GM10266 (cell line): ENCODE measurements around the gene CREBBP.

Experiments used
- DNase-seq: peaks from one replicate; pipeline ENCODE4 v3.0.0; 2012; ENCODE audit errors: extremely low spot score
- TF ChIP-seq, protein P1 (sequence below): IDR thresholded peaks from 2 replicates; pipeline ENCODE4 v1.5.1; 2012; ENCODE audit warnings: mild to moderate bottlenecking, low read depth; ENCODE audit not compliant: control insufficient read depth, insufficient read depth; ENCODE audit errors: missing control alignments

CREBBP gene

DNA sequence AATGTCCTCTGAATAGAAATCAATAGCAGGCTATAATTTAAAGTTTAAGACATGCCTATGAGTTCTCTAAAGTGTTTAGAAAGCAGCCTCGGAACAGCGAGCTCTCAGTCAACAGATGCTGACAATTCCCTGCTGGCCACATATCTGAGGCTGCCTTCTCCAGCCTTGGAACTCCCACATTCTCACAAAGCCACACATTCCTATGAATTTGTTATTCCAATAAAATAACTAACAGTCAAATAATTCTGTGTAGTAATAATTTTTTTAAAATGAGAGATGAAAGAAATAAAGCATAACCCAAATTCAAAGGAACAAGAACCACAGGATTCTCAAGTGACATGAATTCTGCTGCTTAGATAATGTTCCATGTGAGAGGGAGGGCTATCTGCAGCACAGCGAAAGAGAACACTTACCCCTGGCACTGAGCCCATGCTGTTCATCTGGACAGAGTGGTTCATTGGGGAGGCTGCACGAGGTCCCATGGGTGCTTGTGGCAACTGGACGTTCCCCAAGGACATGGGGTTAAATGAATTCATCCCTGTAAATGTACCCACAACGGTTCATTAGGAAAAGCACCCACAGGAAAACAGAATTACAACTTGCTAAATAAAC is 106.3 kb downstream of the CREBBP start:
- DNase-seq: no peak
- TF ChIP-seq, protein P1, sequence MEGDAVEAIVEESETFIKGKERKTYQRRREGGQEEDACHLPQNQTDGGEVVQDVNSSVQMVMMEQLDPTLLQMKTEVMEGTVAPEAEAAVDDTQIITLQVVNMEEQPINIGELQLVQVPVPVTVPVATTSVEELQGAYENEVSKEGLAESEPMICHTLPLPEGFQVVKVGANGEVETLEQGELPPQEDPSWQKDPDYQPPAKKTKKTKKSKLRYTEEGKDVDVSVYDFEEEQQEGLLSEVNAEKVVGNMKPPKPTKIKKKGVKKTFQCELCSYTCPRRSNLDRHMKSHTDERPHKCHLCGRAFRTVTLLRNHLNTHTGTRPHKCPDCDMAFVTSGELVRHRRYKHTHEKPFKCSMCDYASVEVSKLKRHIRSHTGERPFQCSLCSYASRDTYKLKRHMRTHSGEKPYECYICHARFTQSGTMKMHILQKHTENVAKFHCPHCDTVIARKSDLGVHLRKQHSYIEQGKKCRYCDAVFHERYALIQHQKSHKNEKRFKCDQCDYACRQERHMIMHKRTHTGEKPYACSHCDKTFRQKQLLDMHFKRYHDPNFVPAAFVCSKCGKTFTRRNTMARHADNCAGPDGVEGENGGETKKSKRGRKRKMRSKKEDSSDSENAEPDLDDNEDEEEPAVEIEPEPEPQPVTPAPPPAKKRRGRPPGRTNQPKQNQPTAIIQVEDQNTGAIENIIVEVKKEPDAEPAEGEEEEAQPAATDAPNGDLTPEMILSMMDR: no peak

DNA sequence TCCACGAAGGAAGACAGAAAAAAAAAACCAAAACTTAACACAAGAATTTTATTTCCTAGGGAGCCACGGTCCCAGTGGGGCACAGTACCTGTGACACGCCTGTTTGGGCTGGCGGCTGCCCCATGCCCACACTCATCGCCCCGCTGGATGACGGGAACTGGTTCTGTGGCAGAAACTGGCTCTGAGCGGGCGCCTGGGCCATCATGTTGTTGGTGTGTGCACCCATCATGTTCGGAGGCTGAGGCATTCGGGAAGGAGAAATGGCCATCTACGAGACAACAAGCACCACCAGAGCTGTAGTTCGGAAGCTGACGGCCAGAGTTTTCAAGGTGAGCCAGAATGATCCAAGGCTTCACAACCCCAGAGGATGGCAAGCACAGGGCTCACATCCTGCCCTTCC is 106.8 kb downstream of the CREBBP start:
- TF ChIP-seq, protein P1: no peak
- DNase-seq: no peak

DNA sequence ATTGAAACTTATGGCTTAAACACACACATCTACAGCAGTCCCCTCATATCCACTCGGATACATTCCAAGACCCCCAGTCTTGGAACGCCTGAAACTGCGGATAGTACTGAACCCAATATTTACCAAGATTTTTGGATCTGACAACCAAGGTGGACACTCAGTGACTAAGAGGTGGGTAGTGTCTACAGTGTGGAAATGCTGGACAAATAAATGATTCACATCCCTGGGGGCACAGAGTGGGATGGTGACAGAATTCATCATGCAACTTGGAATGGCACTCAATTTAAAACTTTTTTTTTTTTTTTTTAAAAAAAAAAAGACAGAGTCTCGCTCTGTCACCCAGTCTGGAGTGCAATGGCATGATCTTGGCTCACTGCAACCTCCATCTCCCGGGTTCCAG is 109.0 kb downstream of the CREBBP start:
- no peak for DNase-seq
- TF ChIP-seq, protein P1: no peak

DNA sequence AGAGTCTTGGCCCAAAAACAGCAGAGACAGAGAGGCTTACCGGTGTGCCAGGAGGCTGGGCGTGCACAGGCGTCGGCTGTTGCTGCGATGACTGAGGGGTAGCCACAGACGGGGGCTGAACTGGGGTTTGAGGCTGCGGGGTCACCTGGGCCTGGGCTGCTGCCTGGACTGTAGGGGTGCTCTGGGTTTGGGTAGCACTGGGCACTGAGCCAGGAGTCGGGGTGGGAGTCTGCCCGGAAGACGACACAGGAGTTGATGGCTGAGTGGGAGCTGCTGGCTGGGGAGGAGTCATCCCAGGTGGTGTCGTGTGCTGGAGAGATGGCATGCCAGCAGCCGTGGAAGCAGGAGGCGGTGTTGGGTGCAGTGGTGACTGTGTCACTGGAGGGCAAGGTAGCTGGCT is 110.0 kb downstream of the CREBBP start:
- TF ChIP-seq, protein P1: no peak
- no peak for DNase-seq

DNA sequence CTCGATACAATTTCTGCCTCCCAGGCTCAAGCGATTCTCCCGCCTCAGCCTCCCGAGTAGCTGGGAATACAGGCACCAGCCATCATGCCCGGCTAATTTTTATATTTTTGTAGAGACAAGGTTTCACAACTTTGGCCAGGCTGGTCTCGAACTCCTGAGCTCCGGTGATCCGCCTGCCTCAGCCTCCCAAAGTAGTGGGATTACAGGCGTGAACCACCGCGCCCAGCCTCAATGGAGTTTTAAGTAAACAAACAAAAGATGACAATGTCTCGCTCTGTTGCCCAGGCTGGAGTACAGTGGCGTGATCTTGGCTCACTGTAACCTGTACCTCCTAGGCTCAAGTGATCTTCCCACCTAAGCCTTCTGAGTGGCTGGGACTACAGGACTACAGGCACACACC is 110.6 kb downstream of the CREBBP start:
- TF ChIP-seq, protein P1: no peak
- DNase-seq: no peak

DNA sequence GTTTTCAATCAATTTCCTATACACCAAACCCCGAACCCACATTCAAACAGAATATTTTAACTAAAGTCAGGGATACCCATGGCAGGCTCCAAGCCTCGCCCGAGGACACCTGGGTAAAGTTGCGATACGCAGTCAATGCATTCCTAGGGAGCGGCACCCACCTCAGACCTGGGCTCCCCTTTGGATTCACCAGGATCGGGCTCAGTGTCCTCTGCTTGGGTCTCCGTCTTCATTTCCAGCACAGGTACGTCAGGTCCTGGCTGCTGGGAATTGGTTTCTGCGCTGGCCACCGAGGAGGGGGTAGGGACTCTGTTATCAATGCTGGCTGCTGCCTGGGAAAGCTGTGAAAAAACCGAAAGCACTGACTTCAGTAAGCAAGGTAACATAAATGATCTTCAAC is 111.5 kb downstream of the CREBBP start:
- DNase-seq: no peak
- TF ChIP-seq, protein P1: no peak

DNA sequence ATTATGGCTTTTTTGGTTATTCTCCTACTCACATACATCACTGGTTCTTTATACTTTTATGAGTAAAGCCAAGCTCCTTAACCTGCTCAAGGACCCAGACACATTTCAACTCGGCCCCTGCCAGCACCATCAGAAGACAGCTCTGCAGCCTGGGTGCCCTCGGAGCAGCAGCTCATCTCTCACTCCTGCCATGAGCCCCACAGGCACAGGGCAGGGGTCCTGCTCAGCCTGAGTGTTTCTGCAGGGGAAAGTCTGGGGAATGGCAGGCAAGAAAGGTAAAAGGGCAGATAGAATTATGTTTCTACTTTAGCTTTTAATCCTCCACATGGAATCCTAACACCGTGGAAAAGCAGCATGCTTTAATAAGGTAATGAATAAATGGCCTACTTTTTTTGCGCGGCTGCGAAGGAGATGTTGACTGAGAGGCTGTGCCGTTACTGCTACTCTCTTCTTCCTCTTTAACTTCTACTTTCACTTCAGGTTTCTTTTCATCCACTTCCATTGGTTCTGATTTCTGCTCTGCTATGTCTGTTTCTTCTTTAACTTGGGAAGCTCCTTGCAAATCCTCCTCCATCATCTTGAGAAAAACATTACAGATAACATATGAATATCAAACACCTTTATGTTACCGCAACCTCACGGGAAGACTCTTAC is 113.1 kb downstream of the CREBBP start:
- TF ChIP-seq, protein P1: no peak
- no peak for DNase-seq
